OCI-LY1 (cell line): ENCODE results near the gene AIFM1.

Source experiments
- CTCF ChIP-seq: fragments of 200-600 bp; sonication (generic), shearing (Covaris generic); IDR thresholded peaks from 2 replicates; pipeline ENCODE4 v1.5.1; 2017; ENCODE audit warnings: mild to moderate bottlenecking, antibody characterized with exemption, low read length, moderate library complexity, mixed read lengths
- EZH2 ChIP-seq: fragments of 200-600 bp; sonication (generic), shearing (Covaris generic); IDR thresholded peaks from 2 replicates; pipeline ENCODE4 v1.8.0; 2017; ENCODE audit warnings: borderline replicate concordance, mixed run types, mild to moderate bottlenecking, antibody characterized with exemption, low read length, moderate library complexity, mixed read lengths

DNA sequence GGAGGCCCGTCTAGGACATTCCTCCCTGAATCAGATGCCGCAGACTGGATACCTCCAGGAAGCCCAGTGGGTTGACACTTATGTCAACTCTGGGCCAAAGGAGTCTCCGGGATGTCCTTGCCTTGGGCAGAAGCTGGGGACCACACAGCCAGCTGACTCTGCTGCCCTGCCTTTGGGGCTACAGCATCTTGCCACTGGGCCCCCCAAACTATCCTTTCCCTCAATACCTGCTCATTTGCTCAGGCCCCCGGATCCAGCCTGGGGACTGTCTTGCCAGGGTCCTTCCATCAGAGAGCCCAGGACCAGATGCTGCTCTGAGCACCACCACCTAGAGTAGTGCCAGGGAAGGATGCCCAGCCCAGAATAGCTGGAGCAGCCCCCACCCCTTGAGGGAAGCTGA is 25.2 kb upstream of the AIFM1 start:
- TF ChIP-seq CTCF, result no peak
- TF ChIP-seq EZH2, result no peak
